ENCODE measurements around the gene GALR2.

The GALR2 gene

DNA sequence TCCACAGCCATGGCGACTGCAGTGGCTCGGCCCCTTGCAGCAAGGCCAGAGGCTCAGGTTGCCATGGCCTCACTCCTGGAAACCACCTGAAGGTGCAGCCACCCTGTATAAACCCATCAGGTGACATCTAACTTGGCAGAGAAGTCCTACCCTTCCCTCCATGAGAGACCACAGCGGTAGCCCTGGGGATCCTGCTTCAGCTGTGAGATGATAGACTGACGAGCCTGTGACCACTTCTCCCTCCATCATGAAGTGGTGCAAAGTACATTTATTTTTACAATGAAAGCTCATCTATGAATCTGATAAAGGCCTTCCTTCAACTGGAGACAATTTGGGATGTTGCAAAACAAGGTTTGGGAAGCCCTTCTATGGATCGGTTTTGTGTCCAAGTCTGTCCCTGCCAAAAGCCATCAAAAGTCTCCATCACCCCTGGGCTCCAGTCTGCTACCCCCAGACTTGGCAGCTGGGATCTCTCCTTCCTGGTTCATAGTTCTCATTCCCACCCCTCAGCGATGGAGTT is 6.2 kb downstream of the GALR2 start:
- DNase-seq = no peak

DNA sequence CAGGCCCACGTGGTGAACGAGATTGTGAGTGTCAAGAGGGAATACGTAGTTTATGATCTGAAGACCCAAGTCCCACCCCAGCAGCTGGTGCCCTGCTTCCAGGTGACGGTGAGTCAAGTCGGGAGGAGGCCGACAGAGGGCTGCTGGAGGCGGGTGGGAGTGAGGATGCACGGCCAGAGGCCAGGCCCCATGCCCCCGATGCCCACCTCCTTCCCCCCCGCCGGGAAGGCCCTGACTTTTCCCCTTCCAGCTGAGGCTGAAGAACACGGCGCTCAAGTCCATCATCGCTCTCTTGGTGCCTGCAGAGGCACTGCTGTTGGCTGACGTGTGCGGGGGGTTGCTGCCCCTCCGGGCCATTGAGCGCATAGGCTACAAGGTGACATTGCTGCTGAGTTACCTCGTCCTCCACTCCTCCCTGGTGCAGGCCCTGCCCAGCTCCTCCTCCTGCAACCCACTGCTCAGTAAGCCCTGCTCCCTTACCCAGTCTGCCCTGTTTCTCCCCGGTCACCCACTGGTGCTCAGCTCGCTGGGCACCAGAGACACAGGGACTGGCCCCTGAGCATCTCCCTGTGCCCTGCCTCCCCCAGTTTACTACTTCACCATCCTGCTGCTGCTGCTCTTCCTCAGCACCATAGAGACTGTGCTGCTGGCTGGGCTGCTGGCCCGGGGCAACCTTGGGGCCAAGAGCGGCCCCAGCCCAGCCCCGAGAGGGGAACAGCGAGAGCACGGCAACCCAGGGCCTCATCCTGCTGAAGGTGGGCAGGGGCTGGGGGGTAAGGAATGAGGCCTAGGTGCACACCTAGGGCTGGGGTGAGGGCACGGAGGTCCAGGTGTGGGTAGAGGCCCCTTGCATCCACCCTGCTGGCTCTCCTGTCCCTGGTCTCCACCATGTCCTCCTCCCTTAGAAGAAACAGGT is 7.0 kb downstream of the GALR2 start:
- DNase-seq = no peak

DNA sequence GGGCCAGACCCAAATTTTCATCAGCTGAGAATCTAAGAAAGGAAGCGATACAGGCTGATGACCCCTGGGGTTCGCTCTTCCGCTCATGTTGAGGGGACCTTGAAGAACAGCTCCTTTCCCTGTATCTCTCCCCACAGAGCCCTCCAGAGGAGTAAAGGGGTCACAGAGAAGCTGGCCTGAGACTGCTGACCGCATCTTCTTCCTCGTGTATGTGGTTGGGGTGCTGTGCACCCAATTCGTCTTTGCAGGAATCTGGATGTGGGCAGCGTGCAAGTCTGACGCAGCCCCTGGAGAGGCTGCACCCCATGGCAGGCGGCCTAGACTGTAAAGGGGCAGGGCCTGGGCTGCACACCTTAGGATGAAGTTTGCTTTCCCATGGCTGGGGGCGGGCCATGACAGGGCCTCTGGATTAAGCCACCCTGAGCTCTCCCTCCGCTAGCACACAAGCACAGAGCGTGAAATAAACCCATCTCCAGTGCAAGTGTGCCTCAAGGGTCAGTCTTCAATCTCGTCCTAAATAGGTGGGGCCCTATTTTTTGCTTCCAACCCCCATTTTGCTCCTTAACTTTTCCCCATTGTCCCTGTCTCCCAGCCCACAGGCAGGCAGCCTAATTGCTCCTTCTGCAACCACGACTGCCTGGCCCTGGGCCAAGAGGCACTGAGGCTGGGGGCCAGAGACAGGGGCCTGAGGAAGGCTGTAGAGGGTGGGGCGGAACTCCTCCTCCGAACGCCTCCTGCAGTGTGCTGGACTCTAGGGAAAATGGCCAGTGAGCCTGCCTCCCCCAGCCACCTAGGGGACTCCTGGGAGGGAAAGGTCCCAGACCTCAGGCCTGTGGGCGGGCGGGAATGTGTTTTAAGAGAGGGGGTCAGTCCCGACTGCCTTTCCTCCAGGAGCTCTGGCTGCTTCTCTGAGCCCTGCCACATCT is 8.0 kb downstream of the GALR2 start:
- DNase-seq = no peak

DNA sequence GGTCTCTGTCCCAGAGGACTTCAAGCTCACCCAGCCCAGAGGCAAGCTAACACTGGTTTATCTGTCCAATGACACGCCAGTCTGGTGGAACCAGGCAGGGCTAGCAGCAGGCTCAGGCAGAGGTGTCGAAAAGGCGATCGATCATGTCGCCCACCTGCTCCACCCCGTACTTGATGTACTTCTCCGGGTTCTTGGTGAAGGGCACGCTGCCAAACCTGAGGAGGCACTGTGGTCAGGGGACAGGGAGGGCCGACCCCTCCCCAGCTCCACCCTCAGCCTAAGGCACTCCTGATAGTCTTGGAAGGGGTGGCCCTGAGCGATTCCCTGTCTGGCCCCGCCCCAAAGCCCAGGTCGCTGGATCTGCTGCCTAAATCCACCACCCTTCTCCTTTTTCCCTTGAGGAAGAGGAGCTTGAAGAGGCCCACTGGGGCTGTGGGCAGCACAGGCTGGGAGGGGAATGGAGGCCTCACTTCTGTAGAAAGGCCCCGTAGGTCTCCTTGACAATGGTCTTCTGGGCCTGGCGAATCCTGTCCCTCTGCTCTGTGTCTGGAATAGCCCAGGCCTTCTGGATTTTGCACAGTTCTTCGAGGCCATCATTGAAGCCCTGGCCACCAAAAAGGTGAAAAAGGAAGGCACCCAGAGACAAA is 9.1 kb downstream of the GALR2 start:
- DNase-seq = no peak

- no peak for DNase-seq
Observed at GRCh38 chr17:76085066-76085730, 10.6 kb downstream of the GALR2 start.

DNA sequence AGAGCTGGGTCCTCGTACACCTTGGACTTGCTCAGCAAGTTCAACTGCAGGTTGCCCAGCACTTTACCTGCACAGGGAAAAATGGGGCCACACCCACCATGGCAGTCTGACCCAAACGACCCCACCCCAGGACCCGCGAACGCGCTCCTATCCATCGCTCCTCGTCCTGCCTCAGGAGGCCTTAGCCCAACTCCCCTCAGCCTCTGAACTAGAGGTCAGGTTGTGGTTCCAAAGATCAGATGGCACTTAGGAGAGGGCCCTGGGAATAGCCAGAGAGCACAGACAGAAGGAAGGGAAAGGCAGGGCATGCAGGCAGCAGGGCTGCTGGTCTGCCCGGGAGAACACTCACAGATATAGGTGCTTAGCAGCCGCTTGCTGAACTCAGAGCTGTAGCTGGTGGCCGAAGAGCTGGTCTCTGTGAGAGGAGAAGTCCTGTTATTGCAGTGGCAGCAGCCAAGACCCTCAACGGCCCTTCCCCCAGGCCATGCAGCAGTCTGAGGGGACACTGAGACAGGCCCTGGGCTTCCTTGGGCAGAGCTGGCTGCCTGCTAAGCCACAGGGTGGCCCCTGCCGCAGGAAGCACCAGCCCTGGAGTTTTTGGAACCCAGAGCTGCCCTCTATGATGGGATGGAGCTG is 11.3 kb downstream of the GALR2 start:
- DNase-seq = no peak

DNA sequence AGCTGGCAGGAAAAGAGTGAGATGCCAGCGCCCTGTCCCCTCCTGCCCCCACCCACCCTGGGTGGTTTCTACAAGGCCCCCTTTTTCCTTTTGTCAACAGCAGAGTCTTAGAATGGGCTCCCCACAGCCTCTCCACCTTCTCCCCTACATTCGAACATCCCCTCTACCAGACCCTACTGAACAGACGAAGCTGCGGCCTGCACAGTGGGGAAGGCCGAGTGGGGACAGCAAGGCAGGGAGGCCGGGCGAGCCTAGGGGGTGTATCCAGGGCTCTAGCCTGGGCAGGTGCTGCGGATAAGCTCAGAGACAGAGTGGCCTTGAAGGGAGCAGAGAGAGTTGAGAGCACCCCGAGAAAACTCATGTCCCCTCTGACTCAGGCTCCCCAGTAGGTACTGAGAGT is 11.8 kb downstream of the GALR2 start:
- no peak for DNase-seq

- no peak for DNase-seq
Observed at GRCh38 chr17:76087531-76087930, 12.9 kb downstream of the GALR2 start.

DNA sequence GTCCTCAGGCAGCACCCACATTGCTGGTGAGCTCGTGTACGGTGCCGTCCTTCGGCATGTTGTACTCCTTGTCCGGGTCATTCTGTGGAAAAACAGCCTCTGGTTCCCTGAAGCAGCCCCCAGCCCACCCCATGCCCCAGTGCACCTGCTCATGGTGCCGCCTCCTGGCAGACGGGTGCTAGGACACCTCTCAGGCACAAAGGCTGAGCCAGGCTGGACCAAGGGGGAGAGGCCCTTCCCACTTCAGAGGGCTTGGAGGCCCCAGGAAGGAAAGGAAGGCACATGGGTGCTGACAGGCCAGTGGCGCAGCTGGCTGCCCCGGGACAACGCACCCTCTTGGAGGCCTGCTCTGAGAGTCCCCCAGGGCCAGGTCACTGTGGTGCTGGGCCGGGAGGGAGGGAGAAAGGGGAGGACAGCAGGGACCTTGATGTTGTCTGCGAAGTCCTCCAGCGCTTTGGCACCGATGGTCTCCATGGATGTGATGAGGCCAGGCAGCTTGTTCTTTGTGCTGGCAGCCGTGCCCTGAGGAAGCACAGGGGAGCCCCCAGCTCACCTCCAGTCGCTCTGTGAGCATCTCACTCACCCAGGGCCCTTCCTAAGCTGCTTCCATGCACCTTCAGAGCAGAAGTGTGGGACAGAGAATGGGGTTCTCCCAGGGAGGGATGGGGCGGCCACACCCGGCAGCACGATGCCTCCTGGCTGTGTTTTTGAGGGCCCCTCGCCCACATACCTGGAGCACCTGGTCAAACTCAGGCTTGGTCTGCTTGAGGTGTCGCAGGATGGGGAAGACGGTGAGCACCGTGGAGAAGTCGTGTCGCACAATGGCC is 13.7 kb downstream of the GALR2 start:
- DNase-seq = no peak

GRCh38 chr17:76088868-76089576 is 14.4 kb downstream of the GALR2 start:
- no peak for DNase-seq

DNA sequence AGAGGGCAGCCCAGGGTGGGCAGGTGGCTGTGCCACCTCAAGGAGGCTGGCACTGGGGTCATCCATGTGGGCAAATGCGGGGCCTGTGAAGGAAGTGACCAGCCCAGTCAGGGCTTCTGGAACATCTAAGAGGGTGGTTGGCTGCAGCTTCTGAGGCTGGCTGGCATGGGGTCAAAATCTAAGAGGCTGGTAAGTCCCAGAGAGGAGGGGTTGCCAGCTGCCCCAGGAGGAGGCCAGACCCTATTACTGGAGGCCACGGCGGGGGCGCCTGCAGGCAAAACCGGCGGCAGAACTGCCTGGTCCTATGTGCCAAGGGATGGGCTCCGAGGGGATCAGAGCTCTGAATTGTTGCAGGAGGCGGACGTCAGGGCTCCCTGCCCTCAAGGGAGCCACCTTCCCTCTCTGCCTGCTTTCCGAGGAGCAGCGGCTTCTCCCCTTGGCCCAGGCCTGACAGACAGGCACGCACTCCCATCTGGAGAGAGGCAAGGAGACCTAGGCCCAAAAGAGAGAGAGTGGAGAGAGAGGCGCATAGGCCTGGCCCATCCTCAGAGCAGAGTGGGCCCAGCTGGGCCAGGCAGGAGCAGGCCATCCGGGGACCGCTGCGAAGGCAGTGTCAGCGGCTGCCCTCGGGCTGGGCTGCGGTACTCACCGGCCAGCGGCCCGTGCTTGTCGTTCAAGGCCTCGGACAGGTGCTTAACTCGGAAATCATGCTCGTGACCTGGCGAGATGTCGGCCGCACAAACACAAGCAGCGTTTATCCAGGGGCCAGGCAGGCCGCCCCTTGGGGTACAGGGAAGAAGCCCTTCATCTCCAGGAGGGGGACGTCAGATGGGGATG is 15.3 kb downstream of the GALR2 start:
- DNase-seq = no peak

GRCh38 chr17:76090517-76091129 is 16.0 kb downstream of the GALR2 start:
- no peak for DNase-seq

DNA sequence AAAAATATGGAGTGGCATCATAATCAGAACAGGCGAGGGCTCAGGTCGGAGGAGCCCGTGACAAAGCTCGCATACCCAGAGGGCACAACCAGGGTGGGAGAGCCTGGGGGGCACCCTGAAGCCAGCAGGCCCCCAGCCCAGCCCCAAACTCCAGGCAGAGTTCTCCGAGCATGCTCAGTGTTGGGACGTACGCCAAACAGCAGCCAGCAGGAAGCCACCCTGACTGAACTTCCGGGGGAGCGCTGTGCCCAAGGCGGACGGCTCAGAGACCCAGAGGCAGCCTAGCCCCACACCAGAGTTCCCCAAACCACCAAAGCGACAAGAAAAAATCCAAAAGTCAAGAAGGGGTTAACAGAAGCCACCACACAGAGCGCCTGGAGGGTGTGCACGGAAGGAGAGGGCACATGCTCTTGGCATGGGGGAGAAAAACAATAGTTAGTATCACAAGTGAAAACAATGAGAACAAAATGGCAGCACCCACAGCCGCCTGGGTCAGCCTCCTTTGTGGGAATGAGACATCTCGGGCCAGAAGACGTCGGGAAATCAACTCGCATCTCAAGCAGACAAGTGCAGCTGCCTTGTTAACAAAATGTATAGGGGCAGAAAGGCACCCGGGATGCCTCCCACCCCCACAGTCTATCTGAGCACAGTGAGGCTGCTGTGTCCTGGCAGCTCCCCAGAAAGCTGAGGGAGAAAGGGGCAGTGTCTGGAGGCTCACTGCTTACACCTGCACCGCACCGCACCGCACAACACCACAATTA is 17.1 kb downstream of the GALR2 start:
- no peak for DNase-seq

DNA sequence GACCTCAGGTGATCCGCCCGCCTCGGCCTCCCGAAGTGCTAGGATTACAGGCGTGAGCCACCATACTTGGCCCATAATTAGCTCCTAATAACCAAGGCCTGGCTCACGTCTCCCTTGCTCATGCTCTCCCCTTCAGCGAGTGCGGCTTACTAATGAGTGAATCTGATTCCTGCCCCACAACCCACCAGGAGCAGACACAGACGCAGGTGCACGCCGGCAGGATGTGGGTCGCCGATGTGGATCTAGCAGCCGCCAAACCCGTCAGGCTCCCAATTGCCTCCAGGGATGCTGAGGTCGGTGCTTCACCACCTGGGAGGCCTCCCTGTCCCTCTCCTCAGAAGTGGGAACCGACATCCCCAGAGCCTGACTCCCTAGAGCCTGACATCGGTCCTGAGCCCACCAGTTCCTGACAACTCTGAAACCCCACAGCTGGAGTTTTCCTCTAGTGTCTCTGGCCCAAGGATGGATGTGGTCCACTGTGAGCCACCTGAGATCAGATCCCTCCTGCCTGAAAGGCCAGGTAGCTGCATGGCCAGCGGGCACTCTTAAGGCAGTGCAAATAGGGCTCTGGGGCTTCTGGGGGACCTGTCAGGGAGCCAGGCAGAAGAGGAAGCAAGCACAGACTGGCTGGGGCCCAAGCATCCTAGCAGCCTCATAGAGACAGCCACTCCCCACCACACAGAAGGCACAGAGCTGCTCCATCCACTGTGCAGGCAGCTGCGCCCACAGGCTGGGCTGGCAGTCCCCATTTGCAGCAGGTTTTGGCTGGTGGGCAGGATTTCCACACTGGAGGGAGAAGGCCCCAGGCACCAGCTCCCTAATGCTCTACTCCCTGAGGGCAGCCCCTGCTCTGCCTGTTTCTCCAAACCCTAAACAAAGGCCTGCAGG is 18.2 kb downstream of the GALR2 start:
- no peak for DNase-seq

GRCh38 chr17:76094046-76094445 is 19.5 kb downstream of the GALR2 start:
- no peak for DNase-seq

- DNase-seq = no peak
Observed at GRCh38 chr17:76095943-76096342, 21.4 kb downstream of the GALR2 start.

DNA sequence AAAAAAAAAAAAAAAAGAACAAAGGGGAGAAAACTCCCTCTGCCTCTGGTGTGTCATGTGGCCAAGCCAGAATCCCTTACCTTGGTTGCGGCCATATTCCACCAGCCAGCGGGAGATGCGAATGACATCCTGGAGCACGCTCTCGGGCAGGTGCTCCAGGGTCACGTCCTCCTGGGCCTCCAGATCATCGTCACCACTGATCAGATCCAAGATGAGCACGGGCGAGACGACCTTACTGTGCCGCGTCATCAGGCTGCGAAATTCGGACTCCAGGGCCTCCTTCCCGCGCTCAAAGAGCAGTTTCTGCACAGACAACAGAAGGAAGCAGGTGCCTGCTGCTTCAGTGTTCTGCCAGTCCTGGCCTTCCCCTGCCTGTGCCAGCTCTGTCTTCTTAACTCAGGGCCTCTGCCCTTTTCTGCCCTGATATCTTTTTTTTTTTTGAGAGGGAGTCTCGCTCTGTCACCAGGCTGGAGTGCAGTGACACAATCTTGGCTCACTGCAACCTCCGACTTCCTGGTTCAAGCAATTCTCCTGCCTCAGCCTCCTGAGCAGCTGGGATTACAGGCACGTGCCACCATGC is 23.2 kb downstream of the GALR2 start:
- DNase-seq = no peak

All from GDM1 (cell line).